A549 (cell line): ENCODE results near the gene NOTCH2. TPM values are rescaled to one million over a fixed set of nuclear protein-coding genes. Genes with fewer than 3 reads are reported as not detected.

ENCODE experiments used
- ATAC-seq, 2 experiments: fragments of 200-7000 bp in 1 of 2; fragments of >200 bp in 1 of 2; cut with Nextera tagmentation in 1 of 2; cut with Tn5 transposase in 1 of 2; 3 replicates each; pipeline versions ENCODE4 v1.8.0 to v1.9.1; 2018 to 2020; ENCODE audit warnings: mild to moderate bottlenecking in 1 of 2, moderate library complexity in 1 of 2
- CTCF ChIA-PET: fragments of 300-600 bp; sonication (Branson Sonifier 250); formaldehyde crosslinking; extraction: SDS; loops from one replicate; lab custom pipeline; 2021; ENCODE audit warnings: antibody characterized with exemption, inconsistent platforms; lab: Yijun Ruan, JAX
- POLR2A ChIA-PET: fragments of 350-600 bp; formaldehyde crosslinking; extraction: SDS; loops from one replicate; lab custom pipeline; 2021; ENCODE audit warnings: antibody characterized with exemption, inconsistent platforms; lab: Yijun Ruan, JAX
- DNase-seq, 2 experiments: peaks; one replicate each; pipeline versions ENCODE4 v3.0.0 to v3.0.0-alpha.2; 2011 to 2016; ENCODE audit warnings: low read depth in 1 of 2, low spot score in 1 of 2
- FAIRE-seq: peaks from 2 replicates; lab custom pipeline; 2011; peaks lifted over from hg19 to GRCh38; lab: Jason Lieb, UNC
- H3K27ac ChIP-seq, 2 experiments: fragments of >200 bp; sonication (Bioruptor Twin); formaldehyde crosslinking; 3 replicates each; pipeline ENCODE4 v1.5.1; 2016 to 2017
- H3K4me1 ChIP-seq: fragments of >200 bp; sonication (Bioruptor Twin); formaldehyde crosslinking; 3 replicates; pipeline ENCODE4 v1.6.1; 2016
- H3K4me2 ChIP-seq: fragments of >200 bp; sonication (Bioruptor Twin); formaldehyde crosslinking; 3 replicates; pipeline ENCODE4 v1.6.1; 2016
- H3K4me3 ChIP-seq: fragments of >200 bp; sonication (Bioruptor Twin); formaldehyde crosslinking; 3 replicates; pipeline ENCODE4 v1.5.1; 2016
- H3K9me3 ChIP-seq: fragments of >200 bp; sonication (Bioruptor Twin); formaldehyde crosslinking; 3 replicates; pipeline ENCODE4 v1.6.1; 2016
- BCL3 ChIP-seq: fragments of >200 bp; sonication (Bioruptor Twin); formaldehyde crosslinking; IDR thresholded peaks from 3 replicates; pipeline ENCODE4 v1.6.1; 2016
- CBX2 ChIP-seq: fragments of 200-600 bp; sonication (generic); IDR thresholded peaks from 2 replicates; pipeline ENCODE4 v1.6.1; 2016; ENCODE audit warnings: low read depth, mild to moderate bottlenecking, borderline replicate concordance
- CHD2 ChIP-seq: fragments of 150-350 bp; IDR thresholded peaks from 2 replicates; pipeline ENCODE4 v1.6.1; 2014; ENCODE audit warnings: low read length; ENCODE audit not compliant: partially characterized antibody
- ELK1 ChIP-seq: fragments of 150-350 bp; IDR thresholded peaks from 2 replicates; pipeline ENCODE4 v1.6.1; 2014; ENCODE audit warnings: low read depth, mild to moderate bottlenecking, low read length
- FOXS1 ChIP-seq: fragments of 250-450 bp; sonication (Bioruptor Pico); IDR thresholded peaks from 2 replicates; pipeline ENCODE4 v1.5.0; 2020; ENCODE audit warnings: mild to moderate bottlenecking, moderate library complexity
- HDAC2 ChIP-seq: fragments of 200-600 bp; sonication (generic); IDR thresholded peaks from 2 replicates; pipeline ENCODE4 v1.6.1; 2016
- HMGXB4 ChIP-seq: fragments of 250-450 bp; sonication (Bioruptor Pico); IDR thresholded peaks from 2 replicates; pipeline ENCODE4 v1.5.0; 2021; ENCODE audit warnings: mild to moderate bottlenecking, moderate library complexity, borderline replicate concordance
- JUNB ChIP-seq: fragments of >200 bp; sonication (Bioruptor Twin); formaldehyde crosslinking; IDR thresholded peaks from 2 replicates; pipeline ENCODE4 v1.6.1; 2016
- KDM5A ChIP-seq: fragments of 200-600 bp; sonication (generic); IDR thresholded peaks from 2 replicates; pipeline ENCODE4 v1.6.1; 2016; ENCODE audit warnings: antibody characterized with exemption, mild to moderate bottlenecking
- MAFK ChIP-seq: fragments of 450-650 bp; IDR thresholded peaks from 2 replicates; pipeline ENCODE4 v1.6.1; 2014; ENCODE audit not compliant: partially characterized antibody
- NR3C1 ChIP-seq: fragments of >200 bp; sonication (Bioruptor Twin); formaldehyde crosslinking; IDR thresholded peaks from 3 replicates; pipeline ENCODE4 v1.6.1; 2017
- RAD21 ChIP-seq, 2 experiments: fragments of >200 bp in 1 of 2; sonication (Bioruptor Twin) in 1 of 2; formaldehyde crosslinking in 1 of 2; IDR thresholded peaks in 1 of 2; conservative IDR thresholded peaks in 1 of 2; 2 replicates in 1 of 2; 3 replicates in 1 of 2; pipeline ENCODE4 v1.6.1; 2012 to 2018; ENCODE audit warnings: inconsistent platforms in 1 of 2
- RFX5 ChIP-seq: fragments of 450-650 bp; IDR thresholded peaks from 2 replicates; pipeline ENCODE4 v1.7.1; 2014; ENCODE audit warnings: antibody characterized with exemption, mild to moderate bottlenecking, moderate library complexity
- RNF2 ChIP-seq: fragments of 200-600 bp; sonication (generic); IDR thresholded peaks from 2 replicates; pipeline ENCODE4 v1.6.1; 2016; ENCODE audit warnings: low read depth, mild to moderate bottlenecking, antibody characterized with exemption, moderate library complexity, borderline replicate concordance
- SMC3 ChIP-seq: fragments of >200 bp; sonication (Bioruptor Twin); formaldehyde crosslinking; IDR thresholded peaks from 3 replicates; pipeline ENCODE4 v1.6.1; 2018; ENCODE audit warnings: inconsistent platforms
- USF2 ChIP-seq: fragments of 450-650 bp; IDR thresholded peaks from 2 replicates; pipeline ENCODE4 v1.6.1; 2014; ENCODE audit warnings: antibody characterized with exemption
- ZC3H11A ChIP-seq: fragments of 450-650 bp; IDR thresholded peaks from 2 replicates; pipeline ENCODE4 v1.6.1; 2014; ENCODE audit warnings: antibody characterized with exemption, mild to moderate bottlenecking
- WGBS: methylation state at CpG from one replicate; pipeline ENCODE4 v1.1.6; 2017; ENCODE audit errors: missing lambda C conversion rate; 5-methylcytosine and 5-hydroxymethylcytosine counted together
- polyA plus RNA-seq, 4 experiments: library from polyadenylated mRNA; depleted of rRNA in 3 of 4; stranded (reverse); fragments of >200 nt; fragmentation: RNase III in 1 of 4; extraction: RNeasy Plus Mini Kit Qiagen cat#74134 plus additional on column Dnase treatment in 1 of 4; gene quantifications; 2 replicates in 3 of 4; 3 replicates in 1 of 4; pipeline ENCODE4 v1.2.3, GENCODE V29; 2011 to 2017

NOTCH2 gene
- polyA plus RNA-seq, 2 of the 4 experiments (the other 2 are of a cell fraction) = 11.6 to 15.0 TPM

GRCh38 chr1:119926553-119926952 is 142.9 kb downstream of the NOTCH2 start:
- TF ChIP-seq ELK1 = no peak
- no peak for TF ChIP-seq JUNB
- TF ChIP-seq USF2 = no peak
- no peak for TF ChIP-seq RAD21 (conservative IDR thresholded peaks at IDR 0.05 in 1 of 2, IDR thresholded peaks at IDR 0.05 in 1 of 2)
- no peak for TF ChIP-seq NR3C1
- TF ChIP-seq CHD2 = no peak
- TF ChIP-seq ZC3H11A = no peak

GRCh38 chr1:119924948-119925898 is 144.2 kb downstream of the NOTCH2 start:
- H3K9me3 ChIP-seq = no peaks in the 10 kb centered on the region
- 92% methylated on average over 8 of the region's 19 CpGs for WGBS
- H3K4me1 ChIP-seq = no peaks in the 10 kb centered on the region
- ATAC-seq = no peak
- CTCF ChIA-PET = interaction anchor here (1.6 kb wide), 1 partner anchor 23 kb away, joined by 6 read pairs; no protein-coding TSS in a partner anchor
- POLR2A ChIA-PET = no interaction called here
- no peak for TF ChIP-seq USF2
- TF ChIP-seq FOXS1 (CRISPR knock-in tag) = no peak
- no peak for TF ChIP-seq RNF2
- TF ChIP-seq BCL3 = no peak
- TF ChIP-seq KDM5A = no peak
- no peak for TF ChIP-seq SMC3
- H3K4me3 ChIP-seq = no peak overlapping the region
- no peak overlapping the region for H3K27ac ChIP-seq
- H3K4me2 ChIP-seq = no peak overlapping the region
- DNase-seq = no peak
- FAIRE-seq = no peak

More at GRCh38 chr1:119926553-119926952, 142.9 kb downstream of the NOTCH2 start:
- CTCF ChIA-PET = interaction anchor here (0.9 to 1.3 kb wide), 2 partner anchors 22 to 49 kb away, joined by 3 read pairs; no protein-coding TSS in a partner anchor
- POLR2A ChIA-PET = no interaction called here
- FAIRE-seq (no peak), DNase-seq (no peak), ATAC-seq (no peak)
- Histone ChIP-seq H3K27ac (no peak overlapping the region), H3K4me1 (no peaks in the 10 kb centered on the region), H3K4me3 (no peak overlapping the region), H3K4me2 (no peak overlapping the region), H3K9me3 (no peaks in the 10 kb centered on the region)
- WGBS = 97% methylated on average over 3 of the region's 3 CpGs

GRCh38 chr1:119920104-119920968 is 149.1 kb downstream of the NOTCH2 start:
- DNase-seq (no peak), FAIRE-seq (no peak)
- CTCF ChIA-PET = no interaction called here

More at GRCh38 chr1:119920104-119920968, 149.1 kb downstream of the NOTCH2 start:
- ATAC-seq = no peak
- POLR2A ChIA-PET = no interaction called here
- no peak overlapping the region for H3K4me3 ChIP-seq
- TF ChIP-seq USF2 (no peak), HMGXB4 (CRISPR knock-in tag) (no peak), CBX2 (no peak), RFX5 (no peak), HDAC2 (no peak), MAFK (peak; percentile 17)
- TF ChIP-seq, all 56 proteins: peak for 1
- Histone ChIP-seq H3K4me2 (no peak overlapping the region), H3K4me1 (no peaks in the 10 kb centered on the region), H3K9me3 (no peaks in the 10 kb centered on the region), H3K27ac (no peak overlapping the region)
- WGBS = 93% methylated on average over 8 of the region's 8 CpGs
